DND-41 (cell line): ENCODE data around the gene PCDHGA1.

Source experiments
- EZH2 ChIP-seq: IDR thresholded peaks from 3 replicates; pipeline ENCODE4 v1.6.1; 2012; ENCODE audit warnings: borderline replicate concordance, low read depth, mild to moderate bottlenecking, moderate library complexity, low read length, inconsistent platforms; ENCODE audit not compliant: severe bottlenecking
- TF ChIP-seq, protein P1 (sequence below): IDR thresholded peaks from 2 replicates; pipeline ENCODE4 v1.5.1; 2012; ENCODE audit warnings: borderline replicate concordance, low read length, moderate library complexity, mild to moderate bottlenecking; ENCODE audit not compliant: poor library complexity, severe bottlenecking; ENCODE audit errors: extremely low read depth

DNA sequence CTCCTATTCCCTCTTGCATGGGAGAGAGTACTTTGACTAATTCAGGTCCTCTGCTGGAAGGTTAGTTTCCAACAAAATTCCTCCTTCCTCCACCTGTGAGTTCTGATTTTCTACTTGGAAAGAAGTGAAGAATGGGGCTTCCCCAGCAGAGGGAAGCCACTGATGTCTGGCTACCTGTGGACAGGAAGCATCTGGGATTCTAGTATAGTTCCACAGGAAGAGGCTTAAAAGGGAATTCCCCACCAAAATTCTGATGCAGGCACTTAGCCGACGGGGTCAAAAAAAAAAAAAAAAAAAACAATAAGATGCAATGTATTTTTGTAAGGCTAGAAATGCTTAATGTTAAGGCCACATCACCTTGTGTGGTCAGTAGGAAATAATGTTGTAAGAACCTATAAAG, 192.0 kb downstream of the PCDHGA1 start:
- TF ChIP-seq, protein P1, sequence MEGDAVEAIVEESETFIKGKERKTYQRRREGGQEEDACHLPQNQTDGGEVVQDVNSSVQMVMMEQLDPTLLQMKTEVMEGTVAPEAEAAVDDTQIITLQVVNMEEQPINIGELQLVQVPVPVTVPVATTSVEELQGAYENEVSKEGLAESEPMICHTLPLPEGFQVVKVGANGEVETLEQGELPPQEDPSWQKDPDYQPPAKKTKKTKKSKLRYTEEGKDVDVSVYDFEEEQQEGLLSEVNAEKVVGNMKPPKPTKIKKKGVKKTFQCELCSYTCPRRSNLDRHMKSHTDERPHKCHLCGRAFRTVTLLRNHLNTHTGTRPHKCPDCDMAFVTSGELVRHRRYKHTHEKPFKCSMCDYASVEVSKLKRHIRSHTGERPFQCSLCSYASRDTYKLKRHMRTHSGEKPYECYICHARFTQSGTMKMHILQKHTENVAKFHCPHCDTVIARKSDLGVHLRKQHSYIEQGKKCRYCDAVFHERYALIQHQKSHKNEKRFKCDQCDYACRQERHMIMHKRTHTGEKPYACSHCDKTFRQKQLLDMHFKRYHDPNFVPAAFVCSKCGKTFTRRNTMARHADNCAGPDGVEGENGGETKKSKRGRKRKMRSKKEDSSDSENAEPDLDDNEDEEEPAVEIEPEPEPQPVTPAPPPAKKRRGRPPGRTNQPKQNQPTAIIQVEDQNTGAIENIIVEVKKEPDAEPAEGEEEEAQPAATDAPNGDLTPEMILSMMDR = no peak
- TF ChIP-seq EZH2 = no peak
